Endothelial cell (in vitro differentiated cells): ENCODE data around the gene OR3A2. TPM values are rescaled to one million over a fixed set of nuclear protein-coding genes. Genes with fewer than 3 reads are reported as not detected.
"Not testable (repeated sequence)": the region's sequence is repeated elsewhere in the genome, so short reads cannot be mapped to it uniquely, and the experiment has no call there.

Source experiments
- DNase-seq: peaks from one replicate; pipeline ENCODE4 v3.0.0; 2021; ENCODE audit warnings: low spot score
- H3K27ac Mint-ChIP-seq: one replicate; pipeline ENCODE4 v1.8.0; 2021; ENCODE audit warnings: mixed read lengths, inconsistent platforms; ENCODE audit not compliant: unreplicated experiment
- H3K27me3 Mint-ChIP-seq: one replicate; pipeline ENCODE4 v1.8.0; 2021; ENCODE audit warnings: mild to moderate bottlenecking, moderate library complexity, mixed read lengths, inconsistent platforms; ENCODE audit not compliant: unreplicated experiment
- H3K36me3 Mint-ChIP-seq: one replicate; pipeline ENCODE4 v1.8.0; 2021; ENCODE audit warnings: mild to moderate bottlenecking, low read depth, mixed read lengths, inconsistent platforms; ENCODE audit not compliant: unreplicated experiment
- H3K4me1 Mint-ChIP-seq: one replicate; pipeline ENCODE4 v1.8.0; 2021; ENCODE audit warnings: mild to moderate bottlenecking, mixed read lengths, inconsistent platforms; ENCODE audit not compliant: unreplicated experiment
- H3K4me3 Mint-ChIP-seq: one replicate; pipeline ENCODE4 v1.8.0; 2021; ENCODE audit warnings: mild to moderate bottlenecking, mixed read lengths, inconsistent platforms; ENCODE audit not compliant: unreplicated experiment
- H3K9me3 Mint-ChIP-seq: one replicate; pipeline ENCODE4 v1.8.0; 2021; ENCODE audit warnings: mixed read lengths, inconsistent platforms; ENCODE audit not compliant: unreplicated experiment
- CTCF ChIP-seq: fragments of 200-600 bp; sonication (generic); IDR thresholded peaks from one replicate; pipeline ENCODE4 v1.5.0; 2021; ENCODE audit warnings: antibody characterized with exemption; ENCODE audit not compliant: unreplicated experiment
- total RNA-seq: library from RNA; stranded (reverse); fragmentation: NEBNext Ultra II Directional; extraction: Animal tissue kit (Norgen Biotek cat#: 25700); gene quantifications from one replicate; pipeline ENCODE4 v1.2.1, GENCODE V29; 2021; ENCODE audit not compliant: unreplicated experiment

The OR3A2 gene
- total RNA-seq, 1 donor from 2014 or later: not detected

- Mint-ChIP-seq H3K4me3 (no peak within 1 kb of the TSS), H3K9me3 (peaks cover 5% of the 10 kb centered on the region), H3K36me3 (no peaks in the 10 kb centered on the region), H3K27ac (no peak within 1 kb of the TSS), H3K27me3 (peaks cover 5% of the 10 kb centered on the region), H3K4me1 (no peaks in the 10 kb centered on the region)
- no peak for TF ChIP-seq CTCF
- DNase-seq: no peak
These were observed 25.0 kb upstream of the OR3A2 start, which contains the start of gene OR3A3 for GRCh38 chr17:3411070-3411469. OR3A3 (plus strand) TSS chr17:3411370.

DNA sequence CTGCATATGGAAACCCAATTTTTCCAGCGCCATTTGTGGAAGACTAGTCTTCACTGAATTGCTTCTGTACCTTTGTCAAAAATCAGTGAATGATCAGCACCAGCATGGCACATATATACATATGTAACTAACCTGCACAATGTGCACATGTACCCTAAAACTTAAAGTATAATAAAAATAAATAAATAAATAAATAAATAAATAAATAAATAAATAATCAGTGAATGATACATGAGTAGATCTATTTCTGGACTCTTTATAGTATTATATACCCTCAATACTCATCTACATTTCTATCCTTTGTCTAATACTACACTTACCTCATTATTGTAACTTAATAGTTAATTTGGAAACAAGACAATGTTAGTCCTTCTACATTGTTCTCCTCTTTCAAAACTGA lies 17.7 kb upstream of the OR3A2 start:
- H3K27ac Mint-ChIP-seq, H3K27me3 Mint-ChIP-seq, H3K4me1 Mint-ChIP-seq, H3K36me3 Mint-ChIP-seq, DNase-seq, H3K4me3 Mint-ChIP-seq, H3K9me3 Mint-ChIP-seq: not testable (repeated sequence)

DNA sequence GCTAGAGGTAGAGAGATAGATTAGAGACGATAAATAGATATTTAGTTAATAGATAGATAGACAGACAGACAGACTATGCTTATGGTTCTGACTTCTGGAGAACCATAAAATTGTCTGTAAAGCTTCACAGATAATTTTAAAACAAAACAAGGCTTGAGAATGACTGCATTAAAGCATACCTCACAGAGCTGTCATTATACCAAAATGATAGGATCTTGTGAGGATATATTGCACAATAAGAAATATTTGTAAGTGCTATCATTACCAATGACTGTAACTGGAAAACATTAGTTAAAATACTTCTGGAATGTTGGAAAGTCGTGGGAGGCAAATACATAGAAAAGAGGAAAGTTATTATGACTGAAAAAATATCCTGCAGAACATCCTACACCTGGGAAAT lies 15.7 kb upstream of the OR3A2 start:
- no peak for TF ChIP-seq CTCF
- no peak for DNase-seq
- Mint-ChIP-seq H3K36me3 (no peaks in the 10 kb centered on the region), H3K4me1 (no peaks in the 10 kb centered on the region), H3K4me3 (no peak overlapping the region), H3K9me3 (peaks cover 4% of the 10 kb centered on the region), H3K27ac (no peak overlapping the region), H3K27me3 (peaks cover 3% of the 10 kb centered on the region)

DNA sequence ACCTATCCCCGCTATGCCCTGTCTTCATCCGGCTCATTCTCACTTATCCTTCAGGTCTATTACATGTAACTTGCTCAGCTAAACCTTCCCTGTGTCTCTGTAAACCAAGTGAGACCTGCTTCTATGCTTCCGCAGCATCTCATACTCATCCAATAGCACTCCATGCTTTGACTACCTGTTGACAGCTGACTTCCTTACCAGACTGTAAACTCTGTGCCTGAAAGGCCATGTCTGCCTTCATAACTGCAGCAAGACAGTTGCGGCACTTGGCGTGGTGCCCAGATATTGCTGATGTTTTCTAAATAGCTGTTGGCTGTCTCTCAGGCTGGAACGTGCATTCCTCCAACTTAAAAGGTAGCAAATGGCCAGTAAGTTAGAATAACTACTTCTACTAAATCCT lies 13.9 kb upstream of the OR3A2 start:
- H3K9me3 Mint-ChIP-seq: no peaks in the 10 kb centered on the region

DNA sequence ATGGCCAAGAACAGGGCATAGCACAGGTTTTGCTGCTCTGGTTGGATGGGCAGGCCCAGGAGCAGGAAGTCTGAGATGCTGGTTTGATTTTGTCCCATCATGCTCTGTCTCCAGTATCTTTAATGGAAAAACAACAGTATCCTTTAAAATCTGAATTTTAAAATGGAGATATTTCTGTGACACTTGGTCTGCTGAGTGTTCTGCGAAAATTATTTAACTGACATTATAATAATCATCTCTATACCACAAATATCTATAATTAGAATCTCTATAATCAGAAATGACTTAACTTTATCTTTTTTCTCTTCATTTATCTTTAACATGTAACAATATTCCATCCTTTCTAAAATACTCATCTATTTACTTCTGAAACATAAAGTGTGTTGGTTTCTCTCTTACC lies 12.2 kb upstream of the OR3A2 start, which contains the start of gene OR1E1:
Gene OR1E1 (minus strand): TSS at position 101 of the 400 bp plus-strand sequence. CDS start 0 bp downstream, at position 101.
- TF ChIP-seq CTCF: no peak
- Mint-ChIP-seq H3K27me3 (peaks cover 5% of the 10 kb centered on the region), H3K4me3 (no peak within 1 kb of the TSS), H3K27ac (no peak within 1 kb of the TSS), H3K4me1 (no peaks in the 10 kb centered on the region), H3K9me3 (no peaks in the 10 kb centered on the region), H3K36me3 (no peaks in the 10 kb centered on the region)
- no peak for DNase-seq

More for the DNA sequence above, 13.9 kb upstream of the OR3A2 start:
- Mint-ChIP-seq H3K36me3 (no peaks in the 10 kb centered on the region), H3K4me3 (no peak overlapping the region), H3K4me1 (no peaks in the 10 kb centered on the region), H3K27me3 (peaks cover 5% of the 10 kb centered on the region), H3K27ac (no peak overlapping the region)
- TF ChIP-seq CTCF: no peak
- DNase-seq: no peak

DNA sequence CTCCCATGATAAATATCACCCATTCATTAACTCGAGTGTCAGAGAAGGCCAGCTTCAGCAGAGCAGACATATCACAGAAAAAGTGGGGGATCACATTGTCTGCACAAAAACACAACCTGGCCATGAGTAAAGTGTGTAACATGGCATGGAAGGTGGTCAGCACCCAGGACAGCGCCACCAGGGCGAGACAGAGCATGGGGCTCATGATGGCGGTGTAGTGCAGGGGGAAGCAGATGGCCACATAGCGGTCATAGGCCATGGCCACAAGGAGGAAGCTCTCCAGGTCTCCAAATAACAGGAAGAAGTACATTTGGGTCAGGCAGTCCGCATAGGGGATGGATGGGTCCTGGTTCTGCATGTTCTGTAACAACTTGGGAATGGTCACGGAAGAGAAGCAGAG lies 11.7 kb upstream of the OR3A2 start:
- H3K27ac Mint-ChIP-seq, H3K27me3 Mint-ChIP-seq: not testable (repeated sequence)
- DNase-seq: peak; percentile 16

More for the DNA sequence above, 11.7 kb upstream of the OR3A2 start:
- H3K4me1 Mint-ChIP-seq, H3K4me3 Mint-ChIP-seq, H3K36me3 Mint-ChIP-seq, H3K9me3 Mint-ChIP-seq: not testable (repeated sequence)
